ENCODE data around the gene SLC25A13. TPM values are rescaled to one million over a fixed set of nuclear protein-coding genes. Genes with fewer than 3 reads are reported as not detected.

The SLC25A13 gene
- total and polyA plus RNA-seq, 2 of the 4 experiments (the other 2 are of a cell fraction) = 7.4 to 11.7 TPM

DNA sequence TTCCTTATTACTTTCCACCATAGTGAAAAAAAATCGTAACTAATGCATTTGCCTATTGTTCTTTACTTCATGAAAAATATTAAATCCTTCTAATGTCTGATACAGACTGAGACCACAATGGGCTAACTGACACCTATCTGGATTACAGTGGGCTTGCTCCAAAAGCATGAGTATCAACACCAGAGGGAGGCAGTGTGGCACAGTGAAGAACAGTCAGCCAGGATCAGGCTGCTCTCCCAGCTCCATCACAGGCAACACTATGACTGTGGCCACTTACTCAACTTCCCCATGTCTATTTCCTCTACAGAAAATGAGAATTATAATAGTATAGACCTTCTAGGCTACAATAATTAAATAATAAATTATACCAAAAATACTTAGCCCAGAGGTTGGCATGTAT, 97.2 kb downstream of the SLC25A13 start:
- TF ChIP-seq, protein P1, sequence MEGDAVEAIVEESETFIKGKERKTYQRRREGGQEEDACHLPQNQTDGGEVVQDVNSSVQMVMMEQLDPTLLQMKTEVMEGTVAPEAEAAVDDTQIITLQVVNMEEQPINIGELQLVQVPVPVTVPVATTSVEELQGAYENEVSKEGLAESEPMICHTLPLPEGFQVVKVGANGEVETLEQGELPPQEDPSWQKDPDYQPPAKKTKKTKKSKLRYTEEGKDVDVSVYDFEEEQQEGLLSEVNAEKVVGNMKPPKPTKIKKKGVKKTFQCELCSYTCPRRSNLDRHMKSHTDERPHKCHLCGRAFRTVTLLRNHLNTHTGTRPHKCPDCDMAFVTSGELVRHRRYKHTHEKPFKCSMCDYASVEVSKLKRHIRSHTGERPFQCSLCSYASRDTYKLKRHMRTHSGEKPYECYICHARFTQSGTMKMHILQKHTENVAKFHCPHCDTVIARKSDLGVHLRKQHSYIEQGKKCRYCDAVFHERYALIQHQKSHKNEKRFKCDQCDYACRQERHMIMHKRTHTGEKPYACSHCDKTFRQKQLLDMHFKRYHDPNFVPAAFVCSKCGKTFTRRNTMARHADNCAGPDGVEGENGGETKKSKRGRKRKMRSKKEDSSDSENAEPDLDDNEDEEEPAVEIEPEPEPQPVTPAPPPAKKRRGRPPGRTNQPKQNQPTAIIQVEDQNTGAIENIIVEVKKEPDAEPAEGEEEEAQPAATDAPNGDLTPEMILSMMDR (conservative IDR thresholded peaks at IDR 0.05; ENCODE audit: low read depth, low read length) = no peak
- TF ChIP-seq MAFK (IDR thresholded peaks at IDR 0.05; ENCODE audit: low read depth, low read length) = no peak
- no peak for TF ChIP-seq RFX5 (IDR thresholded peaks at IDR 0.05; ENCODE audit: low read depth, low read length)
- TF ChIP-seq RAD21 (IDR thresholded peaks at IDR 0.05; ENCODE audit: low read length) = no peak
- TF ChIP-seq MAZ (IDR thresholded peaks at IDR 0.05; ENCODE audit: borderline replicate concordance, low read depth, low read length) = no peak
- TF ChIP-seq, protein P2, sequence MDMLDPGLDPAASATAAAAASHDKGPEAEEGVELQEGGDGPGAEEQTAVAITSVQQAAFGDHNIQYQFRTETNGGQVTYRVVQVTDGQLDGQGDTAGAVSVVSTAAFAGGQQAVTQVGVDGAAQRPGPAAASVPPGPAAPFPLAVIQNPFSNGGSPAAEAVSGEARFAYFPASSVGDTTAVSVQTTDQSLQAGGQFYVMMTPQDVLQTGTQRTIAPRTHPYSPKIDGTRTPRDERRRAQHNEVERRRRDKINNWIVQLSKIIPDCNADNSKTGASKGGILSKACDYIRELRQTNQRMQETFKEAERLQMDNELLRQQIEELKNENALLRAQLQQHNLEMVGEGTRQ (IDR thresholded peaks at IDR 0.05; ENCODE audit: low read depth, low read length) = no peak
- TF ChIP-seq, protein P3, sequence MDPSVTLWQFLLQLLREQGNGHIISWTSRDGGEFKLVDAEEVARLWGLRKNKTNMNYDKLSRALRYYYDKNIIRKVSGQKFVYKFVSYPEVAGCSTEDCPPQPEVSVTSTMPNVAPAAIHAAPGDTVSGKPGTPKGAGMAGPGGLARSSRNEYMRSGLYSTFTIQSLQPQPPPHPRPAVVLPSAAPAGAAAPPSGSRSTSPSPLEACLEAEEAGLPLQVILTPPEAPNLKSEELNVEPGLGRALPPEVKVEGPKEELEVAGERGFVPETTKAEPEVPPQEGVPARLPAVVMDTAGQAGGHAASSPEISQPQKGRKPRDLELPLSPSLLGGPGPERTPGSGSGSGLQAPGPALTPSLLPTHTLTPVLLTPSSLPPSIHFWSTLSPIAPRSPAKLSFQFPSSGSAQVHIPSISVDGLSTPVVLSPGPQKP (IDR thresholded peaks at IDR 0.05; ENCODE audit: borderline replicate concordance, low read depth, low read length) = no peak
- no peak for TF ChIP-seq FOS (IDR thresholded peaks at IDR 0.05; ENCODE audit: low read depth, low read length)
- no peak for TF ChIP-seq POLR2A (IDR thresholded peaks at IDR 0.05; ENCODE audit: low read depth, low read length)
- TF ChIP-seq CEBPB (IDR thresholded peaks at IDR 0.05; ENCODE audit: low read depth, low read length) = no peak
- TF ChIP-seq SMC3 (IDR thresholded peaks at IDR 0.05; ENCODE audit: low read depth, low read length) = no peak
- TF ChIP-seq NFE2L2 (IDR thresholded peaks at IDR 0.05; ENCODE audit: low read depth, low read length) = no peak
- WGBS, 2 experiments (ENCODE audit: extremely low coverage in 2 of 2, insufficient read length in 1 of 2) = no CpG with 5 or more reads among the region's 1 CpG
- Histone ChIP-seq H2BK20ac (ENCODE audit: low read depth, low read length) (no peak overlapping the region), H3K9me3 (ENCODE audit: control insufficient read depth, insufficient read depth, low read length) (no peaks in the 10 kb centered on the region), H2AFZ (replicated peaks; ENCODE audit: low read length, poor library complexity) (no peak overlapping the region), H4K8ac (ENCODE audit: low read depth in 2 of 2, low read length in 2 of 2) (no peak overlapping the region), H3K79me1 (ENCODE audit: low read depth in 1 of 2, low read length in 2 of 2) (peaks cover 0 to 5% of the 10 kb centered on the region in 2 experiments; a peak in 1 of 4 replicates), H2BK5ac (ENCODE audit: low read depth, low read length, poor library complexity, severe bottlenecking) (no peak overlapping the region), H4K91ac (ENCODE audit: insufficient read depth, low read depth, low read length) (no peak overlapping the region), H3K23ac (ENCODE audit: low read depth, low read length) (no peak overlapping the region), H3K9me1 (ENCODE audit: insufficient read depth, low read length) (no peaks in the 10 kb centered on the region), H3K4me2 (ENCODE audit: low read depth, low read length) (no peak overlapping the region), H2BK120ac (ENCODE audit: low read depth, low read length) (no peak overlapping the region), H3K27ac (ENCODE audit: insufficient read depth, low read length) (no peak overlapping the region), H3K4me1 (ENCODE audit: control insufficient read depth, insufficient read depth, low read length) (no peaks in the 10 kb centered on the region), H4K20me1 (ENCODE audit: insufficient read depth, low read length) (no peaks in the 10 kb centered on the region), H2AK5ac (ENCODE audit: low read depth, low read length) (no peak overlapping the region), H3K9ac (ENCODE audit: low read depth, low read length) (no peak overlapping the region), H2AK9ac (replicated peaks; ENCODE audit: low read depth, low read length, poor library complexity) (peak overlapping the region; percentile 50), H3K36me3 (ENCODE audit: control insufficient read depth, insufficient read depth, low read length) (peaks cover 3% of the 10 kb centered on the region; the same call in 1 of the 2 replicates), H2BK15ac (ENCODE audit: low read depth, low read length) (no peak overlapping the region), H3K14ac (replicated peaks; ENCODE audit: low read depth, low read length) (no peak overlapping the region), H3K27me3 (ENCODE audit: control insufficient read depth, insufficient read depth, low read length) (no peaks in the 10 kb centered on the region), H3K56ac (ENCODE audit: extremely low read depth, insufficient read depth, low read length) (no peak overlapping the region), H3K18ac (ENCODE audit: low read depth, low read length) (no peak overlapping the region), H3K4ac (ENCODE audit: low read depth, low read length) (no peak overlapping the region), H4K5ac (ENCODE audit: low read depth, low read length) (no peak overlapping the region), H3K4me3 (ENCODE audit: insufficient read depth, low read depth, low read length) (no peak overlapping the region)
- ATAC-seq (ENCODE audit: low read depth) (no peak), DNase-seq (no peak)
- CTCF ChIA-PET = no interaction called here
- no TSS peak for BruUV-seq (replicated peaks)
- dilution Hi-C loops (cut with HindIII; ENCODE audit: low sequenced_read_pairs, unreplicated experiment) = no loop called here
- in situ Hi-C loops (cut with MboI; ENCODE audit: low sequenced_read_pairs) = no loop called here
- POLR2A ChIA-PET (ENCODE audit: unreplicated experiment) = no interaction called here
- intact Hi-C loops (cut with micrococcal nuclease) = no loop called here

All from IMR-90 (cell line).